ENCODE results near the gene TLR7.

Gene TLR7

DNA sequence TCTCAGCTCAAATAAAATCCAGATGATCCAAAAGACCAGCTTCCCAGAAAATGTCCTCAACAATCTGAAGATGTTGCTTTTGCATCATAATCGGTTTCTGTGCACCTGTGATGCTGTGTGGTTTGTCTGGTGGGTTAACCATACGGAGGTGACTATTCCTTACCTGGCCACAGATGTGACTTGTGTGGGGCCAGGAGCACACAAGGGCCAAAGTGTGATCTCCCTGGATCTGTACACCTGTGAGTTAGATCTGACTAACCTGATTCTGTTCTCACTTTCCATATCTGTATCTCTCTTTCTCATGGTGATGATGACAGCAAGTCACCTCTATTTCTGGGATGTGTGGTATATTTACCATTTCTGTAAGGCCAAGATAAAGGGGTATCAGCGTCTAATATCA lies 20.9 kb downstream of the TLR7 start:
- TF ChIP-seq, protein P1, sequence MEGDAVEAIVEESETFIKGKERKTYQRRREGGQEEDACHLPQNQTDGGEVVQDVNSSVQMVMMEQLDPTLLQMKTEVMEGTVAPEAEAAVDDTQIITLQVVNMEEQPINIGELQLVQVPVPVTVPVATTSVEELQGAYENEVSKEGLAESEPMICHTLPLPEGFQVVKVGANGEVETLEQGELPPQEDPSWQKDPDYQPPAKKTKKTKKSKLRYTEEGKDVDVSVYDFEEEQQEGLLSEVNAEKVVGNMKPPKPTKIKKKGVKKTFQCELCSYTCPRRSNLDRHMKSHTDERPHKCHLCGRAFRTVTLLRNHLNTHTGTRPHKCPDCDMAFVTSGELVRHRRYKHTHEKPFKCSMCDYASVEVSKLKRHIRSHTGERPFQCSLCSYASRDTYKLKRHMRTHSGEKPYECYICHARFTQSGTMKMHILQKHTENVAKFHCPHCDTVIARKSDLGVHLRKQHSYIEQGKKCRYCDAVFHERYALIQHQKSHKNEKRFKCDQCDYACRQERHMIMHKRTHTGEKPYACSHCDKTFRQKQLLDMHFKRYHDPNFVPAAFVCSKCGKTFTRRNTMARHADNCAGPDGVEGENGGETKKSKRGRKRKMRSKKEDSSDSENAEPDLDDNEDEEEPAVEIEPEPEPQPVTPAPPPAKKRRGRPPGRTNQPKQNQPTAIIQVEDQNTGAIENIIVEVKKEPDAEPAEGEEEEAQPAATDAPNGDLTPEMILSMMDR (IDR thresholded peaks at IDR 0.05; ENCODE audit: low read depth, low read length): no peak

DNA sequence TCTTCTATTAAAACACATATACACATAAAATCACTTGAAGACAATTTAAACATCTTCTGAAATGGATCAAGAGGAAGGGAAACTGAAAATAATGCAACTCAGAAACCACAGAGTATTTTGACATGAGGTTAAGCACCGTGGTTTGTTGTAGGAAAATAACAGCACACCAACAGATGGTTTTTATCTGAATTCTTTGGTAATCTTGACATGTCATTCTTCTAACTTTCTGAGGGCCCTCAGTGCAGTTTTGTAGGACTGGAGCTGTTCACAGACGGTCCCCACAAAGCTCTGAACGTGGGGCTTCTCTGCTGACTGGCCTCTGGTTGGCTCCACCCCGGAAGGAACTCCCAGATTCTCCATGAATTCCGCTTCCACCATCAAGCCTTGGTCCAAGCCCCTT lies 23.6 kb downstream of the TLR7 start:
- TF ChIP-seq, protein P1 (IDR thresholded peaks at IDR 0.05; ENCODE audit: low read depth, low read length): no peak
- no peak overlapping the region for H3K4me3 ChIP-seq (ENCODE audit: low read depth, low read length)

More for the DNA sequence above, 20.9 kb downstream of the TLR7 start:
- H3K4me3 ChIP-seq (ENCODE audit: low read depth, low read length): no peak overlapping the region

GRCh38 chrX:12891171-12891570 lies 24.3 kb downstream of the TLR7 start:
- TF ChIP-seq, protein P1 (IDR thresholded peaks at IDR 0.05; ENCODE audit: low read depth, low read length): no peak
- H3K4me3 ChIP-seq (ENCODE audit: low read depth, low read length): no peak overlapping the region

DNA sequence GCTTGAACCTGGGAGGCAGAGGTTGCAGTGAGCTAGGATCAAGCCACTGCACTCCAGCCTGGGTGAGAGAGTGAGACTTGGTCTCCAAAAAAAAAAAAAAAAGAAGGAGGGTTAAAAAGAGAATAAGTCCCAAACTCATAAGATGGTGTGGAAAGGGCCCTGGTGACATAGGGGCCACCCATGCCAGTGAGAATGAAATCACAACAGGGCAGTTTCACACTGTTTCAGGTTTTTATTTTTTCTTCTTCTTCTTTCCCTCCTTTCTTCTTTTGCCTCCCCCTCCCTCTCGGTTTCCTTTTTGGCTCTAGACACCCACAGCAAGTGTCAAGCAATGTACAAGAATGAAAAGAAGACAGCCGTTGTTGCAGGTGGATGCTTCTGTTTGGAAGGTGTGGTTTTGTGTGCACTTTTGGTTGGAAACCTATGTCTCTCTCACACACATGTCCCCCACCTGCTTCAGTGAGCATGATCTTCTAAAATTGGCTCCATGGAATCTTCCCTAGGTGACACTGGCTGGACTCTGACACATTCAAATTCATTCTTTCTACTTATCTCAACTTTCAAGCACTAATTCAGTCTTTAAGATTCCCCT lies 25.1 kb downstream of the TLR7 start:
- no peak overlapping the region for H3K4me3 ChIP-seq (ENCODE audit: low read depth, low read length)
- TF ChIP-seq, protein P1 (IDR thresholded peaks at IDR 0.05; ENCODE audit: low read depth, low read length): no peak

GRCh38 chrX:12892716-12893115 lies 25.8 kb downstream of the TLR7 start:
- no peak overlapping the region for H3K4me3 ChIP-seq (ENCODE audit: low read depth, low read length)
- TF ChIP-seq, protein P1 (IDR thresholded peaks at IDR 0.05; ENCODE audit: low read depth, low read length): no peak

DNA sequence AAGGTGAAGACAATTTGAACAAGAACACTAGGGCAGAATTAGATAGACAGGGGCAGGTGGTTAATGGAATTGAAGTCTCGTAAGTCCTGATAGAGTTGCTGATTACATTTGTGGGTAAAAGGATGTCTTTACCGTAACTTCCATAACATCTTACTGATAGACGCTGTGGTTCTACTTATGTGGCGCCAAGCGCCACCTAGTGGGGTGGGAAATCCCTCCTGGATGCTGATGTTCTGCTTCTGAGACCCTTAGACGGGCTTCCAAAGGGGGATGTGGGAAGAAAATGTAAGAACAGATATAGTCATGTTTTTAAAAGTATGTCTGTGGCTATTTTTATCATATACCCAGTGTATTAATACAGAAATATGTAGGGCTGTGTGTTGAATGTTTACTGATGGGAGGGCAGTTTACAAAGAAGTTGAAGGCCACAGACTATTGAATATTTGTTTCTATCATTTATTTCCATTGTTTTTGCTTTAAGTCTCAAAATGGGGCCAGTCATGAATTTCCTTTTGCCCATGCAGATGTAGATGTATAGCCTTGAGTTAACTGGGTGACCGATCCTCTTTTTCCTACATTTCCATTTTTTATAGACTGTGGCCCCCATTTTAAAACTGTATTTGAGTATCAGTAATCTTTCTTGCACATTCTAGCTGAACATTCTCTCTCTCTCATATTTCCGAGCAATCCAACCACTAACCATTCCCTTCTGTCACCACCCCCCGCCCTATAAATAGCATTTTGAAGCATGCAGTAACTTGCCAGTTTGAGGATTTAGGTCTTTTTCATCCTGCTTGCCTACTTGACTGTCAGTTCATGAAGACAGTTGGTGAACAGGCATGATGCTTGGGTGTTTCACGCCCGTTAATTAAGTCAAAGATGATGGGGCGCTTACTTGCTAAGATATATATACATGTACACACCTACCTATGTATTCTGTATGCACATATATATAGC lies 27.5 kb downstream of the TLR7 start:
- no peak overlapping the region for H3K4me3 ChIP-seq (ENCODE audit: low read depth, low read length)
- TF ChIP-seq, protein P1 (IDR thresholded peaks at IDR 0.05; ENCODE audit: low read depth, low read length): peak; percentile 64

DNA sequence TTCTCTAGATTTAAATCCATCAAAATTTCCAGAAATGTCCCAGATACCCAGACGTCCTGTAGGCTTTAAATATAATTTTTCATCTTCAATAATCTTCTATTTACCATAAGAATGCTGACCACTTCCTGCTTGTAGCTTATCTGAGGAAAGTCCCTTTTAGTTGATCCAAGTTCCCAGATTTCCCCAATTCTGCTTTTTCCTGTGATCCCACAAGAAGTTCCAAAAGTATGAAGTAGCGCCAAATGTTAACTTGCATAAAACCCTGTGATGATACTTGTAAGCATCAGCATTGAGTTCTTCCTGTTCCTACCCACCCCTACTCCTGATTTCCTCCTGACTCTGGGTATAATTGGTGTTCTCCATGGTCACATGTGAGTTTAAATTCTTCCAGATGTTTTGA lies 29.0 kb downstream of the TLR7 start:
- TF ChIP-seq, protein P1 (IDR thresholded peaks at IDR 0.05; ENCODE audit: low read depth, low read length): no peak

More for the DNA sequence above, 29.0 kb downstream of the TLR7 start:
- H3K4me3 ChIP-seq (ENCODE audit: low read depth, low read length): no peak overlapping the region
